Tongue (tissue), 2 donors: Measurements from ENCODE around the gene THSD4. TPM values are rescaled to one million over a fixed set of nuclear protein-coding genes. Genes with fewer than 3 reads are reported as not detected.
"Not testable (repeated sequence)": the region's sequence is repeated elsewhere in the genome, so short reads cannot be mapped to it uniquely, and the experiment has no call there.

Experiments used
- DNase-seq: peaks from one replicate; pipeline ENCODE4 v3.0.0-alpha.2; 2015
- total RNA-seq: library from RNA; depleted of rRNA; stranded (reverse); fragments of >200 nt; gene quantifications from one replicate; pipeline ENCODE4 v1.2.3, GENCODE V29; 2014

Gene THSD4
- total RNA-seq, 1 donor from 2014 or later, result 43.2 TPM

DNA sequence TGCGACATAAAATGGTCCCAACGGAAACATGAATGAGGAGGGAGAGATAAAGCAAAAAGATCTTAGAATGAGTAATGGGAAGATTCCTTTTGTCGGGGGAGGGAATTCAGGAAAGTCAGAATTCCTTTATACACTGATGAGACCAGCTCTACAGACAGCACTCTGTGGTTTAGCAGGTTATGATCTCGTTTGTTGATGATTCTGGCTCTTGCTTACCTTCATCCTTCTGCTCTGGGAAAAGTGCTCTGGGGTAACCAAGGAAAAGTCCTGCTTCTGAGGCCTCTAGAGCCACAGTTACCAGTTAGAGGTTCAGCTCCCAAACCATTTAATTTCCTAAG, 544.4 kb downstream of the THSD4 start:
- no peak for DNase-seq

DNA sequence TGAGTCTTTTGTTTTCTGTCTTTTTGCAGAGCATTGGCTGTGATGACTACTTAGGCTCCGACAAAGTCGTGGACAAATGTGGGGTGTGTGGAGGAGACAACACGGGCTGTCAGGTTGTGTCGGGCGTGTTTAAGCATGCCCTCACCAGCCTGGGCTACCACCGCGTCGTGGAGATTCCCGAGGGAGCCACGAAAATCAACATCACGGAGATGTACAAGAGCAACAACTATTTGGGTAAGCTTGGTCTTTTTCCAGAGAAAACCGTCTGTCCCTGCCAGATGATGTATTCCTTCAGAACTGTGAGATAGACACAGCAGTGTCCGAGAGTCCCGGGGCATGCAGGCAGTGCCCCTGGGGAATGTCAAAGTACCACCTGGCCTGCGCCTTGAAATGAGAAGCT, 545.2 kb downstream of the THSD4 start:
- no peak for DNase-seq

DNA sequence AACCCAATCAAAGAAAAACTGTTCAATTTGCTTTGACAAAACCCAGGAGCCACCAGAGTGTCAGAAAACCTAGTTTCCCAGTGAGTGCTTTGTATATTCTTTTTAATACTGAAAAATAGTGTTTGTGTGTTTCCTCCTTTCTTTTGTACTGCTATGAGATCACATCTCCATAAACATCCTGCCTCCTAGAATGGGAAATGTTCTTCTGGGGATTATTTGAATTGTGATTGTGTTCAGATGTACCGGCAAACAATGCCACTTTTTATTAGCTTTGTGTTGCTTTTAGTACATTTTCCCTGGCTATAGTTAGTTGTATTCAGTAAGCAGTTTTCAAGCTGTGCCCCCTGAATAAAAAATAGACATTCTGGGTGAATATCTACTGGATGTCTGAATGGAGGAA, 547.0 kb downstream of the THSD4 start:
- no peak for DNase-seq

DNA sequence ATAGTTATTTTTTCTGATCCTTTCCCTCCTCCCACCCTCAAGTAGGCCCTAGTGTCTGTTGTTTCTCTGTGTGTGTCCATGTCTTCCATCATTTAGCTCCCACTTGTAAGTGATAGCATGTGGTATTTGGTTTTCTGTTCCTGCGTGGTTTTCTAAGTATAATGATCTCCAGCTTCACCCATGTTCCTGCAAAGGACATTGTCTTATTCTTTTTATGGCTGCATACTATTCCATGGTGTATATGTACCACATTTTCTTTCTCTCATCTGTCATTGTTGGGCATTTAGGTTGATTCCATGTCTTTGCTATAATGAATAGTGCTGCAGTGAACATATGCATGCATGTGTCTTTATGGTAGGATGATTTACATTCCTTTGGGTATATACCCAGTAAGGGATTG, 549.4 kb downstream of the THSD4 start:
- DNase-seq, result no peak

DNA sequence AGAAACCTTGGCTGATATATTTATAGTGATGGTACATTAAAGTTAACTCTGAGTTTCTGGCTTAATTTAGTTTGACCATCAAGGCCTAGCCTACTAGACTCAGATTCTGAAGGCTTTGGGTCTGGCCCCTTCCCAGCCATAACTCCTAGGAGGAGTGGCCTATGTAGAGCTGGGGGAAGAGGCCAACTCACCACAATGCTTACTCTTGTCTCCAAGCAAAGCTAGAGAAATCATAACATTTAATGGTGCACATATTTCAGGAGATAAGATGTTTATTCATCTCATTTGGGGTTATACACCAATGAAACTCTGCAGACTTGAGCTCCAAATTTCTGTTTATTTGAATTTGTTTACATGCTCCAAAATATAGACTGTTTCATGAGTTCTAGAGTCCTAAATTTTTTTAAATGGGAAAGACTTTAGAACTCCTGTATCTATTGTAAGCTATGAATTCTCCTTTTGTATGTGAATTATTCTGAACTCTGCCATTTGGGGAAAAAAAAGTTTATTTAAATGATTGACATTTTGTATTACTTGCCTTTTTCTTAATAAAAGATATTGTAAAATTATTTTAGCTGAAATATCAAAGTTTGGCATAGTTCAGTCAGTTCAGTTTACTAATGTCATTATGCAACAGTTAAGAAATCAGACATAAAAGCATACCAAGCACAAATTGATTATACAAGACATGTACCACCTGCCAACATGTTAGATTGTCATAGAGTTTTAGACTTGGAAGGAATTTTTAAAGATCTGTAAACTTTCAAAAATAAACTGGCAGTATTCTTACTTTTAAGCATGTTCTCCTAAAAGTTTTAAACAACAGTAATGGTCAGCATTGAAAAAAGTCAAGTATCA, 551.7 kb downstream of the THSD4 start:
- DNase-seq, result no peak

DNA sequence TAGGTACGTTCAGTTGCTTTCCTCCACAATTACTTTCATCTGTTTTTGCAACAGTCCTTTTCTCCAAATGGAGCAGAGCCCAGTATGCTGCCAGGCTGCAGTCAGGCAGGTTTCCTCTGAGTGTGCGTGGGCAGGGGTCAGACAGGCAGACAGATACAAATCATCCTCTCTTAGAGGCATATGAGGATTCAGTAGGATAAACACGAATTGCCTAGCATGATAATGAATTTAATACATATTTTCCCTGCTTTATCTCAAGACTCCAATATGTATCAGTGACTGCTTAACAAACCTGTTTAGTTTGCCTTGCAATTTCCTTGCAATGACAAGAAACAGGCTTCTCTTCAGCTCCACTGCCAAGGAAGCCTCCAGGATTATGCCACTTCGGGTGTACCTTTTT, 554.4 kb downstream of the THSD4 start:
- no peak for DNase-seq

DNA sequence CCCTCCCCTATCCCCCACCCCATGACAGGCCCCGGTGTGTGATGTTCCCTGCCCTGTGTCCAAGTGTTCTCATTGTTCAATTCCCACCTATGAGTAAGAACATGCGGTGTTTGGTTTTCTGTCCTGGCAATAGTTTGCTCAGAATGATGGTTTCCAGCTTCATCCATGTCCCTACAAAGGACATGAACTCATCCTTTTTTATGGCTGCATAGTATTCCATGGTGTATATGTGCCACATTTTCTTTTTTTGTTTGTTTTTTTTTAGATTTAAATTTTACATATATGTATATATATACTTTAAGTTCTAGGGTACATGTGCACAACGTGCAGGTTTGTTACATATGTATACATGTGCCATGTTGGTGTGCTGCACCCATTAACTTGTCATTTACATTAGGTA, 555.0 kb downstream of the THSD4 start:
- not testable (repeated sequence) for DNase-seq

DNA sequence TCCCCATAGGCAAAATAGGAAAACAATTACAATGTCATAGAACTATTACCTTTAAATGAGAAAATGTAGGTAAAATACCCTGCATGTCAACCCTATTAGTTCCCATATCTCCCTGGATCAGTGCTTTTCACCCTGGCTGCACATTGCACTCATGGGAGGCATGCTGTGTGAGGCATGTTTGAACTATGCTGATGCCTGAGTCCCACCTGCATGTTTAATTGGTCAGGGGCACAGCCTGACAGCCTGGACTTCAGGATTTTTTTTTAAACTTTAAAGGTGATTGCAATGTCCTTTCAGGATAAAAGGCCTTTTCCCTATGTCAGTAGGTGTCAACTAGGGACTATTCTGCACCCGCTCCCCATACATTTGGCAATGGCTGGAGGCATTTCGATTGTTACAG, 559.1 kb downstream of the THSD4 start:
- DNase-seq, result no peak

DNA sequence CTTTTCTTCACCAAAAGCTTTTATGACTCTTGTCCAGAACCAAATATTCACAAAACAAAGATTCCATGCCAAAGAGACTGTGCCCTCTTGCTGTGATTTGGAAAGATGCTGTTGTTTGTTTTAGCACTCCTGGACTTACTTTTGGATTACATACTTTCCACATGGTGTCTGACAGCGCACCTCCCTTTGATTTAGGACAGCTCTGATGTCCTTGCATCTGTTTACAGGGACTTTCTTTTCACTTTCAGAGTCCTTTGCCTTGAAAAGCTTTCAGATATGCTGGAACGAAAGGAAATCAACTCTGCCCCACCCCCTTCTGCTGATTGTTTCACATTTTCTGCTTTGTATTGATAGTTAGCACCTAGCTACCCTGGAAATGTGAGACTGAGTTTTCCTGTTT, 562.1 kb downstream of the THSD4 start:
- DNase-seq, result peak; percentile 32

DNA sequence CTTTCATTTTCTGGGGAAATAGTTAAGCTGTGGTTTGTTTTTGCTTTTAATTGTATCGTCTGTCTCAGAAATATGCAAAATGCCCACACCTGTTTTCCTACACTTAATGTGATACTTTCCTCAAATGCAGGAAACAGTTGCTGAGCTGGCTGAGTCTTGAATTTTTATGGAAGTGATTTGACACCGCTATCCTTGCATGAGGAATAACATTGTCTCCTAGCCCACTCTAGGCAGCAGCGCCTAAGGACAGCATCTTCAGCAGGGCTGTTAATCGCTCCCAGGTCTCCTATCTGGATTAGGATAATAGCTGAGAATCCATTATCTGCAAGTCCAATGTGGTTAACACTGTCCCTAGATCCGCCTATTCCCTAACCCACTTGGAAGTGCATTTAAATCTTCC, 562.5 kb downstream of the THSD4 start:
- peak; percentile 61 for DNase-seq

DNA sequence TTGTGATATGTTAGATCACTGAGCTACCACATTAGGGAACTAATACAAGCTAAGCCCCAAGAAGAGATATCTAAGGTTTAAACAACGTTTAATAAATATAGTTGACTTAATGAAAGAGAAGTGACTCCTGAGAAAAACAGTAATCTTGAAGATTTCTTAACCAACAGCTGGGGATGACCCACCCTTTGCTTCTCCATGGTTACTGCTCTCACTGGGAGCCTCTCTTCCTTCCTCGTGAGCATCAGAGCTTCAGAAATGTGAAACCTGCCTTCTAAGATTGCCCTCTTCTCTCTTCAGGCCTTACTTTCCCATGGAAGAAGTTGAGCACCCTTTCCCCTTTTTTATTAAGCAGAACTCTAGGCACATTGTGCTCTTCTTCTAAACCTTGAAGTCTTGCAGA, 562.9 kb downstream of the THSD4 start:
- peak; percentile 20 for DNase-seq

DNA sequence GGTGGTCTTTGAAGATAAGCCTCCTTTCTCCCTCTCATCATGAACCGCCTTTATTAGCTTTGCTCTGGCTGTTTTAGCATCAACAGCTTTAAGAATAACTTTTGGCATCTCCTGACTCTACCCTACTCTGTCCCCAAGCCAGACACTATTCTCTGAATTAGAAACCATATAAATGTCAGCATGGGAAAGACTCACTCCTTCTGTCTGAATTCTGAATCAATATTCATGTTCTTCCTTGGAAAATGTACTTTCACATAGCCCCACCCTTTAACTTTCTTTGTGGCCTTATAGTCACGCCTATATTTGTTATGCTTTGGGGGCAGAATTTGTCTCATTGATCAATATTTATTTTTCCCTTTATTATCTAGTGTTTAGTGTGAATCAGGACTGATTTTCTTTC, 563.3 kb downstream of the THSD4 start:
- DNase-seq, result no peak

DNA sequence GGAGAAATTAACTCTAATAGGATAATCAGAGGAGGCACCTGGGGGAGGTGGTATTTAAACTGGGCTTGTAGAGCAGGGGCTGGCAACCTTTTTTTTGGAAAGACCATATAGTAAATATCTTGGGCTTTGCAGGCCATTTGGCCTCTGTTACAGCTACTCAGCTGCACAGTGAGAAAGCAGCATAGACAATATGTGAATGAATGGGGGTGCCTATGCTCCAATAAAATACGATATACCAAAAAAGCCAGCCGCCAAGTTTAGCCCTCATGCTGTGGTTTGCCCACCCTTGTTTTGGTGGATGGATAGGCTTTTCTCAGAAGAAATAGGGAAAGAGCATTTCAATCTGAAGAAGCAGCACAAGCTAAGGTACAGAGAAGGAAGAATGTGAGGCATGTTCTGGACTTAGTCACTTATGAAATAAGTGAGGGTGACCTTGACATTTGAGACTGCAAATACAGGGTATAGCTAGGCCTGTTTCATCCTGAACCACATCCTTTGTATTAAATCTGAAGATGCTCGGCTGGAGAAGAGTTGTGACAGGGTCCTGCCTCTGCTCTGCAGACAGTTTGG, 564.0 kb downstream of the THSD4 start:
- no peak for DNase-seq

DNA sequence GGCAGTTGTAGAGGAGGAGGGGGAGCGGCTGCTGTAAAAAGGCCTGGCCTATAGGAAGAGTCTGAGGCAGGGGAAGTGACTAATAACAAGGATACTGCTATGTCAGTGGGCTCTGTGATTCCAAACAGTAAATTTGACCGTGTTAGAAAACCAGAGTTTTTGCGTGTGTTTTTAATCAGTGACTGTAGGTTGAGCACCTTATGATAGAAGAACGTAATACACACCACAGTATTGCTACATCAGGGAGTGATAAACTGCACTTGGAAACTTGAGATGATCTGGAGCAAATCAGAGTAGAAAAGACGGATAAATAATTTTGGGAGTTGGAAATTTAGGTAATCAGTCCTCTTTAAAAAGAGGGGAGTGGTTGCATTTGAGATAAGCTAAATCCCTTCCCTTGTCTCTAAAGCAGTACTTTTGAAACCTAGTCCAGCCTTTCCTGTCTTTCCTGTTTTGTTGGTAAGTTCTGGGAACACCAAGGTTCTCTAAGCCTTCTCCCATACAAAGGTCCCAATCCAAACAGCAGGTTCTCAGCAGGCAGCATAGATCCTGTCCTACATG, 564.6 kb downstream of the THSD4 start:
- DNase-seq, result peak; percentile 11

DNA sequence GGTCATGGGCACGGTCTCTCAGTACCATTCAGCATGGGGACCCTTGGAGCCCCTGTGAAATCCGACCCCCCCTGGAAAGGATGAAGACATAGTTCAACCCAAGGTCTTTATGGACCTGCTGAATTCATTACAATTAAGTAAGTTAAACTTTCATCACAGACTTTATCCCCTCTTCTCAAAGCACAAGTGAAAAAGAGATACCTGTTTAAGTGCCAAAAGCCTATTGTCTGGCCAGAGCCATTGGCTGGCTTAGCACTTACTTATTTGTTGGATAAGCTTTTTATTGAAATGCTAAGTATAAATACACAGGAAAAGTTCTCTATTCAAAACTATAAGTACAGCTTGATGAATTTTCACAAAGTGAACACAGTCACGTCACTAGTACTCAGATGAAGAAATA, 566.7 kb downstream of the THSD4 start:
- DNase-seq, result no peak

DNA sequence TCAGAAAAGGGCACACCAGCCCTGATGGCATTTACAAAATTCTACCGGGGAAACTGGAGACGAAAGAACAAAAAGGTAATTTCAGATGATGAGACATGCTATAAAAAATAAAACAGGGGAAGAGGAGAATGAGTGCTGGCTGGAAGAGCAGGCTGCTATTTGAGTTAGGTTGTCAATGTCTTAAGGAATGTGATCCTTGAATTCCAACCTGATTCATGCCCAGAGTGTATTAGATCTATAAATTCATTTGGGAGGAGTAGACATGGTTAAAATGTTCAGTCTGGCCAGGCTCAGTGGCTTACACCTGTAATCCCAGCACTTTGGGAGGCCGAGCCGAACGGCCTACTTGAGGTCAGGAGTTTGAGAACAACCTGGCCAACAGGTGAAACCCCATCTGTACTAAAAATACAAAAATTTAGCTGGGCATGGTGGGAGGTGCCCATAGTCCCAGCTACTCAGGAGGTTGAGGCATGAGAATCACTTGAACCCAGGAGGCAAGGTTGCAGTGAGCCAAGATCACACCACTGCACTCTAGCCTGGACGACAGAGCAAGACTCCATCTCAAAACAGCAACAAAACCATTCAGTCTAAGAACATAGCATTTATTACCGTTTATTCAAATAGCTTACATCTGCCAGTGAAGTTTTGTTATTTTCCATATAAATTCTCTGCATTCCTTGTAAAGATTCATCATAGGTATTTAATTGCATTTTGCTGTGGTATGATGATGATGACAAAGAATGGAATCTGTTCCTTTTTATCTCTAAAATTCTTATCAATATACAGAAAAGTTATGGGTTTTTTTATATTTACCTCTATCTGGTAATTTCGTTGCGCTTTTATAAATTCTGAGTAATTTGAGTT, 568.4 kb downstream of the THSD4 start:
- DNase-seq, result no peak

DNA sequence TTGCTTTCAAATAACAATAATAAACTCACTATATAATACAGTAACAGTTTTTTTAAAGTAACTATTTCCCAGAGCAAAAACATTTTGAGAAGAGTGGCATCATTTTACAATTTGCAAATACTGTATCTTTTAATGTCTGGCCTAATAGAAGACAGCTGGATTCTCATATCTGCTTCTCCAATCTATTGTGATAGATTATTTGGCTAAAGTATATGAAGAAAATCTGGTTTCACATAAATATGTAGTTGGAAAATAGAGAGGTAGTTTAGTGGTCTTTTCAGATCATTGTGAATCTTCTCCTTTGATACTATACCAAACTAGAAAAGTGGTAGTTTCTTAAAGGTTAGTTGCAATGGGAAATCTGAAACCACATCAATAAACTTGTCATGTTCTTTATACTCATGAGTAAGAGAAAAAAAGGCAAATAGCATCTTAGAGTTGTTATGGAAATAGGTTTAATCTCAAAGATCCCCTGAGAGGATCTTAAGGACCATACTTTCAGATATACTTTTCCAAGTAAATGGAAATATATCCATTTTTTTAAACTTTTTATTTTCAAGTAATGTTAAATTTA, 570.2 kb downstream of the THSD4 start:
- no peak for DNase-seq

DNA sequence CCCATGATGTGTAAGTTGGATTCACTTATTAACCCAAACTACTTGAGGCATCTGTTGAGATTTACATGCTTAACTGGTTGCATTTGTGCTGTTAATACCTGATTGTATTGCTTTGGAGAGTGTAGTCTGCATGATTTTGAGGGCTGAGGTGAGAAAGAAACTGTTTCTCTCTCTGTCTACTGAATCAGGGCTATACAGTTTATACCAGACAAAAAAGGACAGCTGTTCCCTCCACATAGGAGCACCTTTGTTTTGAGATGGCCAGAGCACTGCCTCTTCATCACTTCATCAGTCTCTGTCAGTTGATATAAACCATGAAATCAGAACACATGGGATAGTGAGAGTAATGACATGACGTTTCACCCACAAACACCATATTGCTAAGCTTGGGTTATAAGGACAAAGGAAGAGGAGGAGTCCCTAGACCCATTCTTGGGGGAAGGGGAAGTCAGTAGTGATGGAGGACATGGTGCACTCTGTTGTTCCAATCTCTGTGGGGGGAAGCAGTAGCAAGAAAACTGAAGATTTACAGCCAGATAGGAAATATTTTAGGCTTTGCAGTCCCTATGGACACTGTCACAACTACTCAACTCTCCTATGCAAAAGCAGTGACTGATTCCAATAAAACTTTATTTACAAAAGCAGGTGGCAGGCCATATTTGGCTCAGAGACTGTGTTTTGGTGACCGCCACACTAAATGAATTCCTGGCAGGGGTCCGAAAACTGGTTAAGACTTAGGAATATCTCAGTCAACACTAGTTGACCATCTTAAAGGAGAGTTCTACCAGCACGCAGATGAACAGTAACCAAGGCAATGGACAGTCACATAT, 571.2 kb downstream of the THSD4 start:
- peak; percentile 43 for DNase-seq

DNA sequence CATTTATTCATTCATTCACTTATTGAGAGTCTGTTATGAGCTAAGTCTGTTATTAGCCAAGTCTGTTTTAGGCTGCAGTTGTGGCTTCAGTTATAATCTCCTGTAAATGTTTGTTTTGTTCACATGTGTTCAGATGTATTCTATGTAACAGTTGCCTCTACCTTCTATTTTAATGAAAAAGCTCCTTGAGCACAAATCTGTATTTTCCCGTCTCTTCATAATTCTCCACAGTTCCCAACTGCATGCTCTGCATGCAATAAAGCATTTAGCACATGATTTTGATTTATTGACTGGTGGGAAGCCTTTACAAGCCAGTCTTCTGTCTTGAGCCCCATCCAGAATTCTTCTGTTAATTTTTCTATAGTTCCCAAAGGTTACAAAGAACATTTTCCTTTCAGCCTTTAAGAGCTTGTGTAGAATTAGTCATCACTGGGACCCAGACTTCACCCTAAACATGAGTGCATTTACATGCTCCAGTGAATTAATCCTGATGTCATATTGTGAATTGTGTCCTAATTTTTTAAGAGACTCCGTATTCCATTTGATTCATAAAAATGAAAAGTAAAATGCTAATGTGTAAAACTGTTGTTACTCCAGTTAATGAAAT, 572.7 kb downstream of the THSD4 start:
- DNase-seq, result peak; percentile 29

DNA sequence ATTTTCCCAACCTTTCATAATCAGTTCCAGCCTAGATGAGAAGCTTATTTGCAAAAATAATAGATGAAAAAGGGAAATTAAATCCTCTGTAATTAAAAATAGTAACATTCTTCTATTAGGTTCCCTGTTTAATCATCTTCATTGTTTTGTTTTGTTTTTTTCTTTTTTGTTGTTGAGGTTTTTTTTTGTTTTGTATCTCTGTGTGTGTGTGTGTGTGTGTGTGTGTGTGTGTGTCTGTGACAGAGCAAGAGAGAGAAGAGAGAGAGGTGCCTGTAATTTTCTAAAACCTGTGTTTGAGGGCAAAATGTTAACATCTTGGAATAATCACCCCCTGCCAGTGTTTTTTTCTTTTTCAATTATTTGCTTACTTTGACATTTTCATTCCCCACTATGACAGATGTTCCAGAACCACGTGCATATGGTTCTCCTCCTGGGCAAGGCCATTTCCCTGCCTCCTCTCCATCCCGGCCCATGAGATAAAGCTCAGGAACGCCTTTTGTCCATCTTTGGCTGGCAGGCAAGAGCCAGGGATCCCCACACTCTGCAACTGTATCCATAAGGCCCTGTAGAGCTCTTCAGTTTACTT, 573.3 kb downstream of the THSD4 start:
- no peak for DNase-seq

DNA sequence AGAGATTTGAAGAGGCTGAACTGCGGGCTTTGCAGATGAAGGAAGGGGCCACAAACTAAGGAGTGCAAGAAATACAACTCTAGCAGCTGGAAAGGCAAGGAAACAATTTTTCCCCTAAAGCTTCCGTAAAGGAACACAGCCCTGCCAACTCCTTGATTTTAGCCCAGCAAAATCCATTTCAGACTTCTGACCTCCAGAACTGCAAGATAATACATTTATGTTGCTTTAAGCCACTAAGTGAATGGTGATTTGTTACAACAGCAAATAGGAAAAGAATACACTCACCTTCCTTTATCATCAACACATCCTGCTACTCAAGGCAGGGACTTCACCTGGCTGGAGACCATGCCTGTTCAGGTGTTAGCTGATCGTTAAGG, 575.8 kb downstream of the THSD4 start:
- DNase-seq, result no peak
